Mesodermal cell (in vitro differentiated cells): ENCODE results near the gene PLXDC1.
"Not testable (repeated sequence)": the region's sequence is repeated elsewhere in the genome, so short reads cannot be mapped to it uniquely, and the experiment has no call there.

Experiments used
- H3K27ac ChIP-seq: 2 replicates; pipeline ENCODE4 v1.7.0; 2013; ENCODE audit warnings: mild to moderate bottlenecking, low read depth, low read length, moderate library complexity; ENCODE audit not compliant: severe bottlenecking
- H3K36me3 ChIP-seq: 2 replicates; pipeline ENCODE4 v1.7.1; 2013; ENCODE audit warnings: mild to moderate bottlenecking, low read length, moderate library complexity; ENCODE audit not compliant: control insufficient read depth, insufficient read depth
- H3K4me1 ChIP-seq: one replicate; pipeline ENCODE4 v1.7.1; 2013; ENCODE audit warnings: mild to moderate bottlenecking, low read length; ENCODE audit not compliant: insufficient read depth, control insufficient read depth, poor library complexity, severe bottlenecking
- H3K4me3 ChIP-seq: 2 replicates; pipeline ENCODE4 v1.7.0; 2013; ENCODE audit warnings: low read length, control low read depth, mild to moderate bottlenecking; ENCODE audit not compliant: insufficient read depth, poor library complexity, severe bottlenecking; ENCODE audit errors: extremely low read depth
- H3K9me3 ChIP-seq: 2 replicates; pipeline ENCODE4 v1.7.1; 2013; ENCODE audit warnings: mild to moderate bottlenecking, low read length, moderate library complexity; ENCODE audit not compliant: control insufficient read depth
- WGBS, 2 experiments: methylation state at CpG; one replicate each; pipeline ENCODE4 v1.1.5; 2013; ENCODE audit warnings: missing lambda C conversion rate in 2 of 2; ENCODE audit not compliant: insufficient coverage in 2 of 2; 5-methylcytosine and 5-hydroxymethylcytosine counted together

The PLXDC1 gene

GRCh38 chr17:39168503-39168902 lies 17.1 kb upstream of the PLXDC1 start:
- H3K4me3 ChIP-seq, H3K27ac ChIP-seq, H3K4me1 ChIP-seq, H3K36me3 ChIP-seq, H3K9me3 ChIP-seq: not testable (repeated sequence)
- WGBS, 2 experiments = 92 to 96% methylated on average over 7 to 9 of the region's 10 CpGs

GRCh38 chr17:39167476-39167875 lies 16.0 kb upstream of the PLXDC1 start:
- Histone ChIP-seq H3K4me1 (peaks cover 6% of the 10 kb centered on the region), H3K27ac (no peak overlapping the region), H3K9me3 (no peaks in the 10 kb centered on the region), H3K4me3 (no peak overlapping the region), H3K36me3 (no peaks in the 10 kb centered on the region)
- 69% methylated on average over 2 of the region's 2 CpGs; no CpG with 5 or more reads in 1 of the 2 experiments for WGBS, 2 experiments

- no peak overlapping the region for H3K4me3 ChIP-seq
- WGBS, 2 experiments = 68% methylated on average over 5 of the region's 7 CpGs
- H3K36me3 ChIP-seq = no peaks in the 10 kb centered on the region
- no peak overlapping the region for H3K27ac ChIP-seq
- H3K4me1 ChIP-seq = peaks cover 6% of the 10 kb centered on the region
- H3K9me3 ChIP-seq = no peaks in the 10 kb centered on the region
Observed at GRCh38 chr17:39166437-39167335, 15.2 kb upstream of the PLXDC1 start.

GRCh38 chr17:39165841-39166349 lies 14.5 kb upstream of the PLXDC1 start, which contains the start of gene ARL5C:
Gene ARL5C, minus strand, starts transcription at chr17:39166161. Its CDS starts 401 bp downstream, at chr17:39165760.
- H3K4me1 ChIP-seq = peaks cover 6% of the 10 kb centered on the region
- no peaks in the 10 kb centered on the region for H3K36me3 ChIP-seq
- H3K9me3 ChIP-seq = no peaks in the 10 kb centered on the region
- 84 to 88% methylated on average over 16 to 17 of the region's 17 CpGs for WGBS, 2 experiments
- peak within 1 kb of the TSS; percentile 41 for H3K4me3 ChIP-seq
- H3K27ac ChIP-seq = no peak within 1 kb of the TSS

GRCh38 chr17:39165178-39165840 lies 13.9 kb upstream of the PLXDC1 start:
- Histone ChIP-seq H3K36me3 (no peaks in the 10 kb centered on the region), H3K9me3 (no peaks in the 10 kb centered on the region), H3K4me3 (peak overlapping the region; percentile 41), H3K27ac (no peak overlapping the region), H3K4me1 (peaks cover 6% of the 10 kb centered on the region)
- WGBS, 2 experiments = 50 to 54% methylated on average over 46 to 50 of the region's 51 CpGs

GRCh38 chr17:39164675-39165143 lies 13.3 kb upstream of the PLXDC1 start:
- Histone ChIP-seq H3K9me3 (no peaks in the 10 kb centered on the region), H3K27ac (no peak overlapping the region), H3K4me3 (peak overlapping the region; percentile 41), H3K4me1 (peaks cover 6% of the 10 kb centered on the region), H3K36me3 (no peaks in the 10 kb centered on the region)
- WGBS, 2 experiments = 4 to 6% methylated on average over 12 to 15 of the region's 15 CpGs

GRCh38 chr17:39161962-39162361 lies 10.5 kb upstream of the PLXDC1 start:
- no peaks in the 10 kb centered on the region for H3K36me3 ChIP-seq
- no peak overlapping the region for H3K4me3 ChIP-seq
- WGBS, 2 experiments = 83 to 88% methylated on average over 1 of the region's 2 CpGs
- no peaks in the 10 kb centered on the region for H3K4me1 ChIP-seq
- no peaks in the 10 kb centered on the region for H3K9me3 ChIP-seq
- H3K27ac ChIP-seq = no peak overlapping the region

- no peaks in the 10 kb centered on the region for H3K36me3 ChIP-seq
- no peak overlapping the region for H3K27ac ChIP-seq
- peaks cover 2% of the 10 kb centered on the region for H3K4me1 ChIP-seq
- no peak overlapping the region for H3K4me3 ChIP-seq
- 88% methylated on average over 2 of the region's 2 CpGs for WGBS, 2 experiments
- H3K9me3 ChIP-seq = no peaks in the 10 kb centered on the region
Observed at GRCh38 chr17:39158623-39159022, 7.2 kb upstream of the PLXDC1 start.

- Histone ChIP-seq H3K4me1 (peaks cover 10% of the 10 kb centered on the region), H3K9me3 (no peaks in the 10 kb centered on the region), H3K4me3 (no peak overlapping the region), H3K36me3 (no peaks in the 10 kb centered on the region), H3K27ac (no peak overlapping the region)
- 38 to 68% methylated on average over 1 to 3 of the region's 7 CpGs for WGBS, 2 experiments
Observed at GRCh38 chr17:39156491-39156890, 5.1 kb upstream of the PLXDC1 start.

- no peak overlapping the region for H3K4me3 ChIP-seq
- no peak overlapping the region for H3K27ac ChIP-seq
- H3K4me1 ChIP-seq = peaks cover 10% of the 10 kb centered on the region
- WGBS, 2 experiments = no CpG with 5 or more reads among the region's 2 CpGs
- H3K36me3 ChIP-seq = no peaks in the 10 kb centered on the region
- no peaks in the 10 kb centered on the region for H3K9me3 ChIP-seq
Observed at GRCh38 chr17:39155654-39156053, 4.2 kb upstream of the PLXDC1 start.
